Fibroblast of lung (primary cell): ENCODE measurements around the gene UTS2B.

Experiments used
- EZH2 ChIP-seq: IDR thresholded peaks from 2 replicates; pipeline ENCODE4 v1.5.1; 2012; ENCODE audit warnings: low read length, control low read depth, mild to moderate bottlenecking; ENCODE audit errors: missing control alignments
- TF ChIP-seq, protein P1 (sequence below), 2 donors: IDR thresholded peaks in 1 of 2; conservative IDR thresholded peaks in 1 of 2; 1 replicate in 1 of 2; 2 replicates in 1 of 2; pipeline ENCODE4 v1.5.1; 2011 to 2012; ENCODE audit warnings: low read length in 2 of 2, control low read depth in 1 of 2, inconsistent platforms in 1 of 2, low read depth in 1 of 2, mild to moderate bottlenecking in 1 of 2

DNA sequence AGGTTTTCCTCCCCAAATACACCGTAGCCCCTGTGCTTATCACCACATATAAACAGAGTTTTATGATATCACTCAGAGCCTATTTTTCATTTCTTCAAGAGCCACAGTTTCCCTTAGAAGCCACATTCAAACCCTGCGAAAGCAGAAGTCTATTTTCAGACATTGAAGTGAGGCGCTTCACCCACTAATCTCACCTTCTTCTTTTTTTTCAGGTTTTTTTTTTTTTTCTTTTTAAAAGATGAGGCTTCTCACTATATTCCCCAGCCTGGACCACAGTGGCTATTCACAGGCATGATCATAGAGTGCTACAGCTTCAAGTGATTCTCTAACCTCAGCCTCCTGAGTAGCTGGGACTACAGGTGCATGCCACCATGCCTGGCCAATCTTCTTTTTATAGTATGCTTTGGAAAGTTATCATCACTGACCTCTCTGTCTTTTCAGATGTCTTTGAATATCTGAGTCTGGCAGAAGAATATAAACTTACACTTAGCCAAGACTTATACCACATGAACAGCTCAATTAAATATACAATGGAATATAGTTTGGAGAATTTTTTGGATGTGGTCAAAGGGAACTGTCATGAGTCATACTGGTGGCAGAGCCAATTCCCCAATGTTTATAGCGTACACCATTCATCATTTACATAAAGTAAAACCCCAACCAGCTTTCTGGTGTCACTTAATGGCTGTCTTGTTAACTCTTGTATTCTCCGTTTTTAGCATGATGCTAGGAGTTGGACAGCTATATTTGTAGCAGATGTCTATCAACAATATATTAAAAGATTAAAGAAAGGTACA lies 60.8 kb downstream of the UTS2B start:
- TF ChIP-seq, protein P1, sequence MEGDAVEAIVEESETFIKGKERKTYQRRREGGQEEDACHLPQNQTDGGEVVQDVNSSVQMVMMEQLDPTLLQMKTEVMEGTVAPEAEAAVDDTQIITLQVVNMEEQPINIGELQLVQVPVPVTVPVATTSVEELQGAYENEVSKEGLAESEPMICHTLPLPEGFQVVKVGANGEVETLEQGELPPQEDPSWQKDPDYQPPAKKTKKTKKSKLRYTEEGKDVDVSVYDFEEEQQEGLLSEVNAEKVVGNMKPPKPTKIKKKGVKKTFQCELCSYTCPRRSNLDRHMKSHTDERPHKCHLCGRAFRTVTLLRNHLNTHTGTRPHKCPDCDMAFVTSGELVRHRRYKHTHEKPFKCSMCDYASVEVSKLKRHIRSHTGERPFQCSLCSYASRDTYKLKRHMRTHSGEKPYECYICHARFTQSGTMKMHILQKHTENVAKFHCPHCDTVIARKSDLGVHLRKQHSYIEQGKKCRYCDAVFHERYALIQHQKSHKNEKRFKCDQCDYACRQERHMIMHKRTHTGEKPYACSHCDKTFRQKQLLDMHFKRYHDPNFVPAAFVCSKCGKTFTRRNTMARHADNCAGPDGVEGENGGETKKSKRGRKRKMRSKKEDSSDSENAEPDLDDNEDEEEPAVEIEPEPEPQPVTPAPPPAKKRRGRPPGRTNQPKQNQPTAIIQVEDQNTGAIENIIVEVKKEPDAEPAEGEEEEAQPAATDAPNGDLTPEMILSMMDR (conservative IDR thresholded peaks at IDR 0.05 in 1 of 2, IDR thresholded peaks at IDR 0.05 in 1 of 2; ENCODE audit: low read depth in 1 of 2, low read length in 2 of 2), result no peak
- no peak for TF ChIP-seq EZH2
